B cell (primary cell): ENCODE data around the gene SEC14L6.

Source experiments
- CTCF ChIP-seq: fragments of 200-600 bp; IDR thresholded peaks from one replicate; pipeline ENCODE4 v1.8.0; 2022; ENCODE audit warnings: antibody characterized with exemption, mild to moderate bottlenecking
- EZH2 ChIP-seq: IDR thresholded peaks from 2 replicates; pipeline ENCODE4 v1.6.1; 2012; ENCODE audit warnings: borderline replicate concordance, low read depth, mild to moderate bottlenecking, moderate library complexity, low read length; ENCODE audit not compliant: insufficient read depth, poor library complexity, severe bottlenecking

GRCh38 chr22:30511911-30512310 is 34.6 kb downstream of the SEC14L6 start:
- TF ChIP-seq EZH2 (no peak), CTCF (no peak)
